H1 (cell line): ENCODE results near the gene SRGAP3. TPM values are rescaled to one million over a fixed set of nuclear protein-coding genes. Genes with fewer than 3 reads are reported as not detected.

ENCODE experiments used
- CTCF ChIA-PET: fragments of 300-600 bp; sonication (Branson Sonifier 250); formaldehyde crosslinking; loops from one replicate; lab custom pipeline; 2021; ENCODE audit not compliant: partially characterized antibody; lab: Charles Lee
- POLR2A ChIA-PET: fragments of 300-600 bp; sonication (Branson Sonifier 250); formaldehyde crosslinking; loops from one replicate; lab custom pipeline; 2021; ENCODE audit warnings: inconsistent platforms; ENCODE audit not compliant: partially characterized antibody; lab: Charles Lee
- DNase-seq, 2 experiments: peaks; one replicate each; pipeline versions ENCODE4 v3.0.0 to v3.0.0-alpha.2; 2010 to 2022; ENCODE audit warnings: low spot score in 2 of 2, low read depth in 1 of 2, mixed read lengths in 1 of 2
- FAIRE-seq: peaks from 2 replicates; lab custom pipeline; 2011; peaks lifted over from hg19 to GRCh38; lab: Jason Lieb, UNC
- H2AFZ ChIP-seq: 2 replicates; pipeline ENCODE4 v1.8.1; 2012; ENCODE audit warnings: low read length, inconsistent platforms
- H2AK5ac ChIP-seq: 2 replicates; pipeline ENCODE4 v1.6.1; 2013; ENCODE audit warnings: low read depth, low read length
- H2BK120ac ChIP-seq: replicated peaks from 2 replicates; pipeline ENCODE3; 2013; ENCODE audit warnings: low read depth, low read length, inconsistent platforms
- H2BK12ac ChIP-seq: 2 replicates; pipeline ENCODE4 v1.6.1; 2013; ENCODE audit warnings: low read depth, low read length
- H2BK15ac ChIP-seq: 2 replicates; pipeline ENCODE4 v1.6.1; 2013; ENCODE audit warnings: low read length
- H2BK20ac ChIP-seq: 2 replicates; pipeline ENCODE4 v1.6.1; 2013; ENCODE audit warnings: low read length
- H2BK5ac ChIP-seq: 2 replicates; pipeline ENCODE4 v1.6.1; 2013; ENCODE audit warnings: low read depth, low read length
- H3K14ac ChIP-seq: 2 replicates; pipeline ENCODE4 v1.6.1; 2013; ENCODE audit warnings: inconsistent platforms; ENCODE audit not compliant: insufficient read length
- H3K18ac ChIP-seq: 2 replicates; pipeline ENCODE4 v1.6.1; 2013; ENCODE audit warnings: low read length; ENCODE audit errors: extremely low read depth
- H3K23ac ChIP-seq: 2 replicates; pipeline ENCODE4 v1.6.1; 2013; ENCODE audit warnings: inconsistent platforms; ENCODE audit not compliant: insufficient read length
- H3K23me2 ChIP-seq: 2 replicates; pipeline ENCODE4 v1.6.1; 2013; ENCODE audit warnings: low read depth, low read length
- H3K27ac ChIP-seq: 2 replicates; pipeline ENCODE4 v1.6.1; 2011; ENCODE audit warnings: low read depth, low read length, inconsistent platforms
- H3K27me3 ChIP-seq, 4 experiments: replicated peaks in 1 of 4; 1 replicate in 1 of 4; 2 replicates in 3 of 4; pipeline versions ENCODE4 v1.6.1 to v1.8.1; 2011 to 2013; ENCODE audit warnings: low read length in 3 of 4, mild to moderate bottlenecking in 3 of 4, inconsistent platforms in 2 of 4, mixed read lengths in 2 of 4, moderate library complexity in 1 of 4; ENCODE audit not compliant: control insufficient read depth in 3 of 4, insufficient read depth in 3 of 4; ENCODE audit errors: extremely low read depth in 1 of 4
- H3K36me3 ChIP-seq, 4 experiments: 2 replicates each; pipeline versions ENCODE4 v1.6.1 to v1.8.1; 2011 to 2013; ENCODE audit warnings: mild to moderate bottlenecking in 4 of 4, low read length in 3 of 4, moderate library complexity in 2 of 4, control low read depth in 1 of 4, inconsistent platforms in 1 of 4; ENCODE audit not compliant: insufficient read depth in 4 of 4, control insufficient read depth in 2 of 4
- H3K4ac ChIP-seq: replicated peaks from 2 replicates; pipeline ENCODE3; 2013; ENCODE audit warnings: low read length, low read depth, mixed read lengths, inconsistent platforms; ENCODE audit not compliant: insufficient read length
- H3K4me1 ChIP-seq, 4 experiments: replicated peaks in 1 of 4; 1 replicate in 1 of 4; 2 replicates in 3 of 4; pipeline versions ENCODE4 v1.6.1 to v1.8.1; 2011 to 2013; ENCODE audit warnings: low read length in 3 of 4, inconsistent platforms in 2 of 4, mixed read lengths in 1 of 4; ENCODE audit not compliant: insufficient read depth in 4 of 4, control insufficient read depth in 3 of 4
- H3K4me2 ChIP-seq, 2 experiments: 2 replicates each; pipeline versions ENCODE4 v1.6.1 to v1.8.1; 2011 to 2013; ENCODE audit warnings: low read depth in 2 of 2, low read length in 2 of 2, control low read depth in 1 of 2, inconsistent platforms in 1 of 2, mild to moderate bottlenecking in 1 of 2; ENCODE audit not compliant: insufficient read depth in 1 of 2
- H3K4me3 ChIP-seq, 4 experiments: fragments of 200-600, 300-600 bp in 1 of 4; sonication (generic), shearing (Covaris generic), sonication (Bioruptor Twin) in 1 of 4; 2 replicates each; pipeline versions ENCODE4 v1.5.1 to v1.8.1; 2011 to 2016; ENCODE audit warnings: low read length in 4 of 4, low read depth in 3 of 4, control low read depth in 2 of 4, inconsistent platforms in 2 of 4, mild to moderate bottlenecking in 2 of 4, mixed read lengths in 1 of 4, moderate library complexity in 1 of 4; ENCODE audit not compliant: insufficient read depth in 2 of 4; ENCODE audit errors: extremely low read depth in 1 of 4
- H3K56ac ChIP-seq: replicated peaks from 2 replicates; pipeline ENCODE3; 2013; ENCODE audit warnings: low read depth, mild to moderate bottlenecking, mixed read lengths, low read length, inconsistent platforms; ENCODE audit not compliant: insufficient read length
- H3K79me1 ChIP-seq: 2 replicates; pipeline ENCODE4 v1.6.1; 2013; ENCODE audit warnings: low read depth, low read length, control low read depth
- H3K79me2 ChIP-seq, 2 experiments: 2 replicates each; pipeline versions ENCODE4 v1.6.1 to v1.8.1; 2012 to 2013; ENCODE audit warnings: low read length in 2 of 2, mild to moderate bottlenecking in 2 of 2, inconsistent platforms in 1 of 2; ENCODE audit not compliant: insufficient read depth in 2 of 2, control insufficient read depth in 1 of 2
- H3K9ac ChIP-seq, 4 experiments: replicated peaks in 1 of 4; 1 replicate in 1 of 4; 2 replicates in 3 of 4; pipeline versions ENCODE4 v1.6.1 to v1.8.1; 2011 to 2013; ENCODE audit warnings: low read depth in 3 of 4, low read length in 3 of 4, control low read depth in 2 of 4, mild to moderate bottlenecking in 2 of 4, moderate library complexity in 2 of 4, inconsistent platforms in 1 of 4; ENCODE audit errors: extremely low read depth in 1 of 4
- H3K9me3 ChIP-seq, 2 experiments: 2 replicates each; pipeline versions ENCODE4 v1.6.1 to v1.8.1; 2012 to 2013; ENCODE audit warnings: mild to moderate bottlenecking in 2 of 2, moderate library complexity in 2 of 2, control low read depth in 1 of 2, inconsistent platforms in 1 of 2, low read depth in 1 of 2, low read length in 1 of 2, mixed read lengths in 1 of 2; ENCODE audit not compliant: insufficient read depth in 2 of 2
- H4K20me1 ChIP-seq, 2 experiments: replicated peaks in 1 of 2; 2 replicates each; pipeline versions ENCODE3 to v1.8.1; 2011 to 2013; ENCODE audit warnings: inconsistent platforms in 2 of 2, low read length in 2 of 2, mild to moderate bottlenecking in 1 of 2; ENCODE audit not compliant: insufficient read depth in 2 of 2, control insufficient read depth in 1 of 2
- H4K5ac ChIP-seq: 2 replicates; pipeline ENCODE4 v1.6.1; 2013; ENCODE audit warnings: low read length, low read depth, mixed read lengths, inconsistent platforms; ENCODE audit not compliant: insufficient read length
- H4K8ac ChIP-seq: 2 replicates; pipeline ENCODE4 v1.8.0; 2013; ENCODE audit warnings: mild to moderate bottlenecking, moderate library complexity, low read length, inconsistent platforms; ENCODE audit not compliant: insufficient read depth; ENCODE audit errors: extremely low read depth
- H4K91ac ChIP-seq: replicated peaks from 2 replicates; pipeline ENCODE3; 2013; ENCODE audit warnings: low read length, mixed read lengths, inconsistent platforms; ENCODE audit not compliant: insufficient read length
- CEBPB ChIP-seq: IDR thresholded peaks from 2 replicates; pipeline ENCODE4 v1.6.1; 2012; ENCODE audit warnings: low read depth, low read length
- CHD2 ChIP-seq: IDR thresholded peaks from 2 replicates; pipeline ENCODE4 v1.6.1; 2012; ENCODE audit warnings: low read length, improper control_type of control experiment
- EP300 ChIP-seq, 2 experiments: IDR thresholded peaks; 1 replicate in 1 of 2; 2 replicates in 1 of 2; pipeline ENCODE4 v1.6.1; 2011 to 2012; ENCODE audit warnings: low read depth in 2 of 2, low read length in 2 of 2, mild to moderate bottlenecking in 2 of 2, borderline replicate concordance in 1 of 2, inconsistent platforms in 1 of 2, moderate library complexity in 1 of 2
- HDAC2 ChIP-seq, 2 experiments: fragments of 300-600 bp in 1 of 2; sonication (generic) in 1 of 2; IDR thresholded peaks; 2 replicates each; pipeline ENCODE4 v1.6.1; 2011 to 2012; ENCODE audit warnings: low read depth in 2 of 2, low read length in 2 of 2, mild to moderate bottlenecking in 2 of 2, moderate library complexity in 2 of 2, borderline replicate concordance in 1 of 2, inconsistent platforms in 1 of 2
- JUND ChIP-seq: IDR thresholded peaks from 2 replicates; pipeline ENCODE4 v1.6.1; 2011; ENCODE audit warnings: mild to moderate bottlenecking, improper control_type of control experiment, low read length
- NANOG ChIP-seq: IDR thresholded peaks from 2 replicates; pipeline ENCODE4 v1.6.1; 2011; ENCODE audit warnings: low read length, low read depth, mild to moderate bottlenecking, inconsistent platforms; ENCODE audit not compliant: insufficient read depth, poor library complexity, severe bottlenecking
- RBBP5 ChIP-seq: IDR thresholded peaks from 2 replicates; pipeline ENCODE4 v1.7.1; 2012; ENCODE audit warnings: low read depth, mild to moderate bottlenecking, inconsistent platforms, low read length, moderate library complexity, borderline replicate concordance
- SIN3A ChIP-seq, 2 experiments: IDR thresholded peaks in 1 of 2; conservative IDR thresholded peaks in 1 of 2; 2 replicates each; pipeline ENCODE4 v1.6.1; 2011 to 2012; ENCODE audit warnings: low read length in 2 of 2, improper control_type of control experiment in 1 of 2, low read depth in 1 of 2, mild to moderate bottlenecking in 1 of 2
- SIRT6 ChIP-seq: IDR thresholded peaks from one replicate; pipeline ENCODE4 v1.7.1; 2012; ENCODE audit warnings: low read length, inconsistent platforms
- SP2 ChIP-seq: IDR thresholded peaks from 2 replicates; pipeline ENCODE4 v1.6.1; 2012; ENCODE audit warnings: mild to moderate bottlenecking, low read length, inconsistent platforms
- SUZ12 ChIP-seq: fragments of 200-600 bp; sonication (generic); IDR thresholded peaks from 2 replicates; pipeline ENCODE4 v1.6.1; 2012; ENCODE audit warnings: mild to moderate bottlenecking, inconsistent platforms, low read length, moderate library complexity, mixed read lengths
- TBP ChIP-seq: IDR thresholded peaks from 2 replicates; pipeline ENCODE4 v1.6.1; 2011; ENCODE audit warnings: low read depth, low read length, improper control_type of control experiment
- YY1 ChIP-seq: IDR thresholded peaks from 2 replicates; pipeline ENCODE4 v1.6.1; 2011; ENCODE audit warnings: low read depth, mild to moderate bottlenecking, low read length
- ZNF274 ChIP-seq: IDR thresholded peaks from 2 replicates; pipeline ENCODE4 v1.7.0; 2012; ENCODE audit warnings: low read length, borderline replicate concordance; ENCODE audit errors: extremely low read depth
- WGBS, 2 experiments: shearing (Covaris generic) in 1 of 2; methylation state at CpG; one replicate each; pipeline versions ENCODE4 v1.1.6 to v1.1.7; 2013 to 2015; ENCODE audit warnings: low lambda C conversion rate in 2 of 2, mixed read lengths in 2 of 2, inconsistent platforms in 1 of 2, low coverage in 1 of 2, missing lambda C conversion rate in 1 of 2; ENCODE audit not compliant: insufficient replicate concordance in 2 of 2, insufficient coverage in 1 of 2, insufficient read length in 1 of 2; ENCODE audit errors: extremely low coverage in 1 of 2, missing lambda C conversion rate in 1 of 2; 5-methylcytosine and 5-hydroxymethylcytosine counted together
- polyA plus RNA-seq, 7 experiments: library from polyadenylated mRNA; depleted of rRNA in 3 of 7; stranded (reverse) in 5 of 7; unstranded in 2 of 7; fragments of >200 nt in 5 of 7; fragments of 200-250 nt in 2 of 7; gene quantifications; 1 replicate in 5 of 7; 2 replicates in 1 of 7; 4 replicates in 1 of 7; pipeline versions ENCODE4 v1.2.1 to v1.2.3, GENCODE V29; 2011 to 2013; ENCODE audit warnings: missing spikeins in 2 of 7, mixed read lengths in 2 of 7
- total RNA-seq: library from RNA; stranded (reverse); fragmentation: NEBNext Ultra II Directional; extraction: Animal tissue kit (Norgen Biotek cat#: 25700); gene quantifications from 2 replicates; pipeline ENCODE4 v1.2.1, GENCODE V29; 2021

The SRGAP3 gene
- total and polyA plus RNA-seq, 2 of the 8 experiments (the other 6 are each of a cell fraction or from before 2014, with no cell fraction given), result 5.8 to 11.4 TPM

GRCh38 chr3:9291821-9292410, 42.5 kb upstream of the SRGAP3 start:
- Histone ChIP-seq H2BK20ac (no peak overlapping the region), H3K4ac (no peak overlapping the region), H3K23ac (no peak overlapping the region), H3K18ac (no peak overlapping the region), H3K9me3 (peaks cover 0 to 3% of the 10 kb centered on the region in 2 experiments; a peak in 1 of 4 replicates), H3K9ac (no peak overlapping the region), H4K8ac (no peak overlapping the region), H3K79me1 (no peaks in the 10 kb centered on the region), H3K4me2 (no peak overlapping the region), H2AK5ac (no peak overlapping the region), H2BK12ac (no peak overlapping the region), H3K4me3 (no peak overlapping the region), H3K36me3 (no peaks in the 10 kb centered on the region), H3K27me3 (no peaks in the 10 kb centered on the region), H3K56ac (no peak overlapping the region), H4K20me1 (no peaks in the 10 kb centered on the region), H3K14ac (no peak overlapping the region), H3K27ac (no peak overlapping the region), H2BK120ac (no peak overlapping the region), H2BK15ac (no peak overlapping the region), H4K5ac (no peak overlapping the region), H3K79me2 (no peaks in the 10 kb centered on the region), H4K91ac (no peak overlapping the region), H2AFZ (no peak overlapping the region), H3K4me1 (no peaks in the 10 kb centered on the region)
- ChIA-PET CTCF (interaction anchor here (1.0 kb wide), 1 partner anchor 10 kb away, joined by 5 read pairs; no protein-coding TSS in a partner anchor), POLR2A (no interaction called here)
- WGBS, 2 experiments, result 69% methylated on average over 6 of the region's 6 CpGs; no CpG with 5 or more reads in 1 of the 2 experiments
- DNase-seq (no peak), FAIRE-seq (no peak)
- TF ChIP-seq CHD2 (no peak), EP300 (IDR thresholded peaks at IDR 0.05; ENCODE audit: borderline replicate concordance in 1 of 2, low read depth in 2 of 2, low read length in 2 of 2) (no peak), YY1 (no peak), CEBPB (no peak), HDAC2 (IDR thresholded peaks at IDR 0.05; ENCODE audit: borderline replicate concordance in 1 of 2, low read depth in 2 of 2, low read length in 2 of 2) (no peak), JUND (no peak), TBP (no peak), SIRT6 (no peak), NANOG (no peak), SIN3A (conservative IDR thresholded peaks at IDR 0.05 in 1 of 2, IDR thresholded peaks at IDR 0.05 in 1 of 2; ENCODE audit: low read depth in 1 of 2, low read length in 2 of 2) (no peak), RBBP5 (no peak), SUZ12 (no peak), ZNF274 (no peak), SP2 (no peak)
- TF ChIP-seq, all 59 proteins: peak for 0
- no peak overlapping the region for H2BK5ac ChIP-seq
- H3K23me2 ChIP-seq, result no peaks in the 10 kb centered on the region; the same call in 1 of the 2 replicates
